GM20000 (cell line): ENCODE measurements around the gene PPFIBP1.

ENCODE experiments used
- DNase-seq: peaks from one replicate; pipeline ENCODE4 v3.0.0; 2012; ENCODE audit warnings: low spot score
- CTCF ChIP-seq: IDR thresholded peaks from 2 replicates; pipeline ENCODE4 v1.5.1; 2012; ENCODE audit warnings: mild to moderate bottlenecking, control low read depth; ENCODE audit errors: extremely low read depth, missing control alignments

The PPFIBP1 gene

DNA sequence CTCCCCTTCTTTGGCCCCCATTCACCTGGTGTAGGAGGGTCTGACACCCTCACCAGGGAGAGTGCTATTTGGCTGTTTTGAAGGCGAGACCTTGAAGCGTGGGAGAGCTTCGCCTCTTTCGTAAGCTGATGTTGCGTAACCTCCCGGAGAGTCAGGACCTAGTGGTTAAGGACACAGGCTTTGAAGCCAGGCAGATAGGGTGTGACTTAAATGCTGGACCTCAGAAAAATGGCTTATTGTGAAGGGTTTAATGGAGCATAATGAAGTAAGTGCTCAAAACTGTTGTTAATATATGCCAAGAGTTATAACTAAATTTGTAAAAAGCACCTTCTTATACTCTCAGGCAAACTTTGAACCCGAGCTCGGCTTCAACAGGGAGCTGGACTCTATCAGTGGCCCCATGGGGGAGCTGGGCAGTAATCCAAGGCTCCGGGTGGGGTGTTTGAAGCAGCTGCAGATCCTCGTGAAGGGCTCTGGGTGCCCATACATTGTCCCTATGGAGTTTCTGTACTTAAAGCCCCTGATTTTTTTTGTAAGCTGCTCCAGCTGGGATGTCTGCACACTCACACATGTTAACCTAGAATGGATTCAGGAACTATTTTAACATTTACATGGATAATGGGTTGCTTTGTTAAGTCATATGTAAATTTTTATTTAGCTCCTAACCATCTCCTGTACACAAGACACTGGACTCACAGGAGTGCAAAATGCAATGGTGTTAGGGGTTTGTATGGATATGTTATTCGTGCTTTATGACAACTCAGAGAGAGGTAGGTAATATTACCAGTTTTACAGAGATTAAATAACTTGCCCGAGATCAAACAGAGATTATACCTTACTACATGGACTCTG, 26.0 kb downstream of the PPFIBP1 start:
- no peak for DNase-seq
- no peak for TF ChIP-seq CTCF

DNA sequence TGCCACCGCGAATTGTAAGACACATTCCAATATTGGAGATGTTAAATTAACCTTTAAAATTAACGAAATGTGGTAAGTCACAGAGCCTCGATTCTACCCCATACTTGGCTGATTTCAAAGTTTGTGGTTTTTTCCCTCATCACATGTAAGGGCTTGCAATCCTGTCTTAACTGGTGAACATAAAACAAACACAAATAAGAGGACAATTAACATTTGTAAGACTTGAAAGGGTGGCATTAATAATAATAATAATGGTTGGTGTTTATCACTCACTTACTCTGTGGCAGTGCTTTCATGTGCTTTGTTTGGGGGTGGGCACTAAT, 26.6 kb downstream of the PPFIBP1 start:
- DNase-seq: no peak
- TF ChIP-seq CTCF: no peak

- TF ChIP-seq CTCF: no peak
- DNase-seq: no peak
These were observed 27.3 kb downstream of the PPFIBP1 start for GRCh38 chr12:27551172-27551840.

- TF ChIP-seq CTCF: no peak
- no peak for DNase-seq
These were observed 28.2 kb downstream of the PPFIBP1 start for GRCh38 chr12:27552235-27552634.

- no peak for DNase-seq
- TF ChIP-seq CTCF: no peak
These were observed 29.0 kb downstream of the PPFIBP1 start for GRCh38 chr12:27552886-27553560.

- TF ChIP-seq CTCF: no peak
- DNase-seq: no peak
These were observed 29.9 kb downstream of the PPFIBP1 start for GRCh38 chr12:27553941-27554340.
